K562 (cell line): ENCODE measurements around the gene RASSF7. TPM values are rescaled to one million over a fixed set of nuclear protein-coding genes. Genes with fewer than 3 reads are reported as not detected.

Experiments
- HNRNPLL ChIP-seq: fragments of 200-400 bp; formaldehyde crosslinking; IDR thresholded peaks from 2 replicates; pipeline ENCODE4 v1.6.1; 2017; ENCODE audit warnings: low read length, low read depth, mild to moderate bottlenecking; ENCODE audit not compliant: poor library complexity, severe bottlenecking
- HSF4 ChIP-seq: fragments of 250-450 bp; sonication (Bioruptor Pico); IDR thresholded peaks from 2 replicates; pipeline ENCODE4 v2.1.2; 2022; ENCODE audit warnings: mild to moderate bottlenecking, moderate library complexity, borderline replicate concordance
- MED1 ChIP-seq: sonication (generic); formaldehyde crosslinking; IDR thresholded peaks from 2 replicates; pipeline ENCODE4 v1.8.1; 2023; ENCODE audit warnings: missing genetic modification reagents, borderline replicate concordance
- NR2C2 ChIP-seq, 2 experiments: fragments of 200-800 bp in 1 of 2; sonication (Bioruptor generic) in 1 of 2; sonication (generic) in 1 of 2; formaldehyde crosslinking in 1 of 2; IDR thresholded peaks; 2 replicates each; pipeline versions ENCODE4 v1.6.1 to v1.8.0; 2016 to 2022; ENCODE audit warnings: mild to moderate bottlenecking in 1 of 2, missing compliant biosample characterization in 1 of 2, missing genetic modification characterization in 1 of 2, missing genetic modification reagents in 1 of 2
- NRF1 ChIP-seq, 2 experiments: fragments of 450-650 bp; IDR thresholded peaks in 1 of 2; conservative IDR thresholded peaks in 1 of 2; 2 replicates each; pipeline ENCODE4 v1.6.1; 2014; ENCODE audit warnings: mild to moderate bottlenecking in 2 of 2
- OTX1 ChIP-seq: fragments of 450-650 bp; formaldehyde crosslinking; IDR thresholded peaks from 2 replicates; pipeline ENCODE4 v1.4.0; 2022; ENCODE audit warnings: mild to moderate bottlenecking
- PHF8 ChIP-seq: fragments of 200-600 bp; sonication (generic); IDR thresholded peaks from 2 replicates; pipeline ENCODE4 v1.6.1; 2012; ENCODE audit warnings: mixed run types, mild to moderate bottlenecking, inconsistent platforms, low read length, moderate library complexity, borderline replicate concordance
- SMARCB1 ChIP-seq: IDR thresholded peaks from 2 replicates; pipeline ENCODE4 v1.6.1; 2011; ENCODE audit warnings: improper control_type of control experiment, low read depth; ENCODE audit not compliant: insufficient read length
- SRSF1 ChIP-seq: fragments of 200-400 bp; formaldehyde crosslinking; IDR thresholded peaks from 2 replicates; pipeline ENCODE4 v1.6.1; 2017; ENCODE audit warnings: mild to moderate bottlenecking, low read depth, low read length, moderate library complexity
- SUPT5H ChIP-seq: fragments of 450-650 bp; IDR thresholded peaks from 2 replicates; pipeline ENCODE4 v1.6.1; 2016
- TCF7L2 ChIP-seq: fragments of 150-350 bp; IDR thresholded peaks from 2 replicates; pipeline ENCODE4 v1.6.1; 2016; ENCODE audit warnings: low read depth, mild to moderate bottlenecking, low read length, moderate library complexity
- ZNF347 ChIP-seq: fragments of 450-650 bp; formaldehyde crosslinking; IDR thresholded peaks from 2 replicates; pipeline ENCODE4 v1.4.0; 2020; ENCODE audit warnings: low read depth, mild to moderate bottlenecking, moderate library complexity
- ZNF584 ChIP-seq: fragments of 200-800 bp; sonication (Bioruptor generic); IDR thresholded peaks from 2 replicates; pipeline ENCODE4 v1.6.1; 2016; ENCODE audit warnings: low read depth, mild to moderate bottlenecking, missing genetic modification characterization, missing compliant biosample characterization
- ZNF668 ChIP-seq: fragments of 250-450 bp; sonication (Bioruptor Pico); IDR thresholded peaks from 2 replicates; pipeline ENCODE4 v1.8.0; 2022; ENCODE audit warnings: mild to moderate bottlenecking, inconsistent platforms
- polyA plus RNA-seq, 8 experiments: library from polyadenylated mRNA; depleted of rRNA in 4 of 8; stranded (reverse) in 5 of 8; unstranded in 3 of 8; fragments of >200 nt; fragmentation: Nextera tagmentation in 2 of 8; fragmentation: Illumina TruSeq in 1 of 8; extraction: Ambion mirVana in 2 of 8; extraction: Trizol in 1 of 8; gene quantifications; 2 replicates each; pipeline versions ENCODE4 v1.2.1 to v1.2.3, GENCODE V29; 2011 to 2014; ENCODE audit warnings: inconsistent platforms in 1 of 8, missing spikeins in 1 of 8
- total RNA-seq, 7 experiments: library from RNA; depleted of rRNA in 6 of 7; stranded (reverse); fragments of >200 nt in 6 of 7; fragmentation: Illumina TruSeq in 2 of 7; extraction: Trizol in 2 of 7; gene quantifications; 2 replicates each; pipeline versions ENCODE4 v1.2.1 to v1.2.3, GENCODE V29; 2011 to 2021; ENCODE audit warnings: low replicate concordance in 1 of 7
- TF ChIP-seq, protein P1 (sequence below): fragments of 250-450 bp; sonication (Bioruptor Pico); IDR thresholded peaks from 2 replicates; pipeline ENCODE4 v1.4.0; 2020
- TF ChIP-seq, protein P2 (sequence below): fragments of 450-650 bp; formaldehyde crosslinking; IDR thresholded peaks from 2 replicates; pipeline ENCODE4 v1.4.0; 2022; ENCODE audit warnings: mild to moderate bottlenecking, moderate library complexity
- TF ChIP-seq, protein P3 (sequence below): fragments of 250-450 bp; sonication (Bioruptor Pico); IDR thresholded peaks from 2 replicates; pipeline ENCODE4 v1.8.0; 2022; ENCODE audit warnings: moderate library complexity, mild to moderate bottlenecking, inconsistent platforms
- TF ChIP-seq, protein P4 (sequence below): fragments of 250-450 bp; sonication (Bioruptor Pico); IDR thresholded peaks from 2 replicates; pipeline ENCODE4 v1.4.0; 2020; ENCODE audit warnings: mild to moderate bottlenecking, moderate library complexity, borderline replicate concordance
- TF ChIP-seq, protein P5 (sequence below): fragments of 450-650 bp; formaldehyde crosslinking; IDR thresholded peaks from 2 replicates; pipeline ENCODE4 v1.4.0; 2020; ENCODE audit warnings: mild to moderate bottlenecking, moderate library complexity
- TF ChIP-seq, protein P6 (sequence below): sonication (generic); formaldehyde crosslinking; IDR thresholded peaks from 2 replicates; pipeline ENCODE4 v1.8.0; 2022; ENCODE audit warnings: missing genetic modification reagents, mild to moderate bottlenecking, moderate library complexity, borderline replicate concordance

The RASSF7 gene
- total and polyA plus RNA-seq, 9 of the 15 experiments (the other 6 are each of a cell fraction or from before 2014, with no cell fraction given) = 0.41 to 45.2 (median 18.6) TPM

DNA sequence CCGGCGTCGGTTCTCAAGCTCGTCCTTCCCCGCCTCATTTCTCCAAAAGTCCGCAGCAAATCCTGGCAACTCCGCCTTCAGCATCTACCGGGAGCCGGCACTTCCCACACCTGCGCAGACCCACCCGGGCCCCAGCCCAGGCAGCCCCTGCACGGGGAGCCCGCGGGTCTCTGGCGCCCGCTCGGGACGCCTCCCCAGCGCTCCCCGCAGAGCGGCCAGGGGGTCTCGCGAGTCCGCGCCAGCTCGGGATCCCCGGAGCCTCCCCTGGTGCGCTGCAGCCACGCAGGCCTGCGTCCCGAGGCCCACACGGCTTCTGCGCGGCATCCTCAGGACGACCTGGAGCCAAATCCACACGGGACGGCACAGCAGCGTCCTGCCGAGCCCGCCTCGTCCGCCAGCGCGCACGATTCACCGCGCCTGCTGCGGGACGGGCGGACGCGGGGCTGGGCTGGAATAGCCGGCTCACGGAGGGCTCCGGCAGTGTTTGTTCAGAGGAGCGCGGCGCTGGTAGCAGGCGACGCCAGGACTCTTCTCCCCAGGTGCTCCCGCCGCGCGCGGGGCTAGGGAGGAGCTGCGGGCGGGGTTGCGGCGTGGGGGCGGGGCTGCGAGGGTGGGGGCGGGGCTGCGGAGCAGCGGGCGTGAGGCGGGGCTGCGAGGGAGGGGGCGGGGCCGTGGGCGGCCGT is 14.7 kb downstream of the RASSF7 start (continued):
- TF ChIP-seq, protein P1, sequence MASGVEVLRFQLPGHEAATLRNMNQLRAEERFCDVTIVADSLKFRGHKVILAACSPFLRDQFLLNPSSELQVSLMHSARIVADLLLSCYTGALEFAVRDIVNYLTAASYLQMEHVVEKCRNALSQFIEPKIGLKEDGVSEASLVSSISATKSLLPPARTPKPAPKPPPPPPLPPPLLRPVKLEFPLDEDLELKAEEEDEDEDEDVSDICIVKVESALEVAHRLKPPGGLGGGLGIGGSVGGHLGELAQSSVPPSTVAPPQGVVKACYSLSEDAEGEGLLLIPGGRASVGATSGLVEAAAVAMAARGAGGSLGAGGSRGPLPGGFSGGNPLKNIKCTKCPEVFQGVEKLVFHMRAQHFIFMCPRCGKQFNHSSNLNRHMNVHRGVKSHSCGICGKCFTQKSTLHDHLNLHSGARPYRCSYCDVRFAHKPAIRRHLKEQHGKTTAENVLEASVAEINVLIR (CRISPR knock-in tag) = no peak
- no peak for TF ChIP-seq HNRNPLL
- no peak for TF ChIP-seq OTX1 (CRISPR knock-in tag)
- TF ChIP-seq SRSF1 = no peak
- TF ChIP-seq ZNF347 (CRISPR knock-in tag) = no peak
- no peak for TF ChIP-seq TCF7L2
- TF ChIP-seq SUPT5H = no peak
- peak; percentile 73 to 78 for TF ChIP-seq NRF1 (conservative IDR thresholded peaks at IDR 0.05 in 1 of 2, IDR thresholded peaks at IDR 0.05 in 1 of 2)
- TF ChIP-seq SMARCB1 = no peak
- TF ChIP-seq, protein P2, sequence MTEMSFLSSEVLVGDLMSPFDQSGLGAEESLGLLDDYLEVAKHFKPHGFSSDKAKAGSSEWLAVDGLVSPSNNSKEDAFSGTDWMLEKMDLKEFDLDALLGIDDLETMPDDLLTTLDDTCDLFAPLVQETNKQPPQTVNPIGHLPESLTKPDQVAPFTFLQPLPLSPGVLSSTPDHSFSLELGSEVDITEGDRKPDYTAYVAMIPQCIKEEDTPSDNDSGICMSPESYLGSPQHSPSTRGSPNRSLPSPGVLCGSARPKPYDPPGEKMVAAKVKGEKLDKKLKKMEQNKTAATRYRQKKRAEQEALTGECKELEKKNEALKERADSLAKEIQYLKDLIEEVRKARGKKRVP = no peak
- TF ChIP-seq ZNF584 (CRISPR knock-in tag) = no peak
- TF ChIP-seq, protein P3, sequence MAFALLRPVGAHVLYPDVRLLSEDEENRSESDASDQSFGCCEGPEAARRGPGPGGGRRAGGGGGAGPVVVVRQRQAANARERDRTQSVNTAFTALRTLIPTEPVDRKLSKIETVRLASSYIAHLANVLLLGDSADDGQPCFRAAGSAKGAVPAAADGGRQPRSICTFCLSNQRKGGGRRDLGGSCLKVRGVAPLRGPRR = no peak
- TF ChIP-seq, protein P4, sequence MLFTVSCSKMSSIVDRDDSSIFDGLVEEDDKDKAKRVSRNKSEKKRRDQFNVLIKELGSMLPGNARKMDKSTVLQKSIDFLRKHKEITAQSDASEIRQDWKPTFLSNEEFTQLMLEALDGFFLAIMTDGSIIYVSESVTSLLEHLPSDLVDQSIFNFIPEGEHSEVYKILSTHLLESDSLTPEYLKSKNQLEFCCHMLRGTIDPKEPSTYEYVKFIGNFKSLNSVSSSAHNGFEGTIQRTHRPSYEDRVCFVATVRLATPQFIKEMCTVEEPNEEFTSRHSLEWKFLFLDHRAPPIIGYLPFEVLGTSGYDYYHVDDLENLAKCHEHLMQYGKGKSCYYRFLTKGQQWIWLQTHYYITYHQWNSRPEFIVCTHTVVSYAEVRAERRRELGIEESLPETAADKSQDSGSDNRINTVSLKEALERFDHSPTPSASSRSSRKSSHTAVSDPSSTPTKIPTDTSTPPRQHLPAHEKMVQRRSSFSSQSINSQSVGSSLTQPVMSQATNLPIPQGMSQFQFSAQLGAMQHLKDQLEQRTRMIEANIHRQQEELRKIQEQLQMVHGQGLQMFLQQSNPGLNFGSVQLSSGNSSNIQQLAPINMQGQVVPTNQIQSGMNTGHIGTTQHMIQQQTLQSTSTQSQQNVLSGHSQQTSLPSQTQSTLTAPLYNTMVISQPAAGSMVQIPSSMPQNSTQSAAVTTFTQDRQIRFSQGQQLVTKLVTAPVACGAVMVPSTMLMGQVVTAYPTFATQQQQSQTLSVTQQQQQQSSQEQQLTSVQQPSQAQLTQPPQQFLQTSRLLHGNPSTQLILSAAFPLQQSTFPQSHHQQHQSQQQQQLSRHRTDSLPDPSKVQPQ (CRISPR knock-in tag) = no peak
- TF ChIP-seq PHF8 = peak; percentile 33; the same call in 1 of the 2 replicates
- no peak for TF ChIP-seq HSF4
- TF ChIP-seq ZNF668 = no peak
- TF ChIP-seq MED1 (CRISPR knock-in tag) = no peak
- TF ChIP-seq, protein P5, sequence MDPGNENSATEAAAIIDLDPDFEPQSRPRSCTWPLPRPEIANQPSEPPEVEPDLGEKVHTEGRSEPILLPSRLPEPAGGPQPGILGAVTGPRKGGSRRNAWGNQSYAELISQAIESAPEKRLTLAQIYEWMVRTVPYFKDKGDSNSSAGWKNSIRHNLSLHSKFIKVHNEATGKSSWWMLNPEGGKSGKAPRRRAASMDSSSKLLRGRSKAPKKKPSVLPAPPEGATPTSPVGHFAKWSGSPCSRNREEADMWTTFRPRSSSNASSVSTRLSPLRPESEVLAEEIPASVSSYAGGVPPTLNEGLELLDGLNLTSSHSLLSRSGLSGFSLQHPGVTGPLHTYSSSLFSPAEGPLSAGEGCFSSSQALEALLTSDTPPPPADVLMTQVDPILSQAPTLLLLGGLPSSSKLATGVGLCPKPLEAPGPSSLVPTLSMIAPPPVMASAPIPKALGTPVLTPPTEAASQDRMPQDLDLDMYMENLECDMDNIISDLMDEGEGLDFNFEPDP = no peak
- TF ChIP-seq, protein P6, sequence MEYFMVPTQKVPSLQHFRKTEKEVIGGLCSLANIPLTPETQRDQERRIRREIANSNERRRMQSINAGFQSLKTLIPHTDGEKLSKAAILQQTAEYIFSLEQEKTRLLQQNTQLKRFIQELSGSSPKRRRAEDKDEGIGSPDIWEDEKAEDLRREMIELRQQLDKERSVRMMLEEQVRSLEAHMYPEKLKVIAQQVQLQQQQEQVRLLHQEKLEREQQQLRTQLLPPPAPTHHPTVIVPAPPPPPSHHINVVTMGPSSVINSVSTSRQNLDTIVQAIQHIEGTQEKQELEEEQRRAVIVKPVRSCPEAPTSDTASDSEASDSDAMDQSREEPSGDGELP (CRISPR knock-in tag) = no peak
- no peak for TF ChIP-seq NR2C2 (CRISPR knock-in tag; IDR thresholded peaks at IDR 0.05)
- TF ChIP-seq NR2C2 (tag; IDR thresholded peaks at IDR 0.05) = no peak
